Keratinocyte (primary cell): Measurements from ENCODE around the gene TNFRSF4. TPM values are rescaled to one million over a fixed set of nuclear protein-coding genes. Genes with fewer than 3 reads are reported as not detected.

Experiments used
- DNase-seq: peaks from one replicate; pipeline ENCODE4 v3.0.0-alpha.2; 2011; ENCODE audit warnings: low read depth, missing footprints, low spot score
- FAIRE-seq: peaks from 2 replicates; lab custom pipeline; 2011; peaks lifted over from hg19 to GRCh38; lab: Jason Lieb, UNC
- H2AFZ ChIP-seq: 2 replicates; pipeline ENCODE4 v1.6.0; 2012; ENCODE audit warnings: low read length, control low read depth, inconsistent platforms; ENCODE audit not compliant: control insufficient read depth
- H3K27ac ChIP-seq: 2 replicates; pipeline ENCODE4 v1.5.1; 2011; ENCODE audit warnings: low read length; ENCODE audit not compliant: control insufficient read depth, insufficient read depth
- H3K27me3 ChIP-seq: 3 replicates; pipeline ENCODE4 v1.6.0; 2011; ENCODE audit warnings: low read length; ENCODE audit not compliant: control insufficient read depth, insufficient read depth; ENCODE audit errors: extremely low read depth
- H3K36me3 ChIP-seq, 2 experiments: 2 replicates in 1 of 2; 3 replicates in 1 of 2; pipeline ENCODE4 v1.5.1; 2011; ENCODE audit warnings: low read length in 2 of 2, mild to moderate bottlenecking in 1 of 2; ENCODE audit not compliant: control insufficient read depth in 2 of 2, insufficient read depth in 2 of 2; ENCODE audit errors: extremely low read depth in 1 of 2
- H3K4me1 ChIP-seq: 3 replicates; pipeline ENCODE4 v1.5.1; 2011; ENCODE audit warnings: low read length; ENCODE audit not compliant: control insufficient read depth, insufficient read depth; ENCODE audit errors: extremely low read depth
- H3K4me2 ChIP-seq: 3 replicates; pipeline ENCODE4 v1.6.0; 2011; ENCODE audit warnings: low read depth, low read length; ENCODE audit not compliant: control insufficient read depth, insufficient read depth; ENCODE audit errors: extremely low read depth
- H3K4me3 ChIP-seq, 3 experiments: fragments of 200-600 bp in 1 of 3; sonication (generic) in 1 of 3; 2 replicates in 2 of 3; 3 replicates in 1 of 3; pipeline ENCODE4 v1.5.1; 2011 to 2016; ENCODE audit warnings: low read length in 3 of 3, mild to moderate bottlenecking in 3 of 3, control low read depth in 2 of 3, inconsistent platforms in 1 of 3, low read depth in 1 of 3, mixed read lengths in 1 of 3, mixed run types in 1 of 3, moderate library complexity in 1 of 3; ENCODE audit not compliant: control insufficient read depth in 2 of 3, insufficient read depth in 2 of 3; ENCODE audit errors: extremely low read depth in 1 of 3
- H3K79me2 ChIP-seq: 2 replicates; pipeline ENCODE4 v1.6.0; 2012; ENCODE audit warnings: low read length; ENCODE audit not compliant: control insufficient read depth, insufficient read depth
- H3K9ac ChIP-seq: 3 replicates; pipeline ENCODE4 v1.6.0; 2011; ENCODE audit warnings: low read length; ENCODE audit not compliant: control insufficient read depth, insufficient read depth; ENCODE audit errors: extremely low read depth
- H3K9me1 ChIP-seq: 3 replicates; pipeline ENCODE4 v1.6.0; 2011; ENCODE audit warnings: low read length; ENCODE audit not compliant: control insufficient read depth, insufficient read depth; ENCODE audit errors: extremely low read depth
- H3K9me3 ChIP-seq: 2 replicates; pipeline ENCODE4 v1.5.1; 2012; ENCODE audit warnings: low read depth, low read length; ENCODE audit not compliant: control insufficient read depth
- H4K20me1 ChIP-seq: 3 replicates; pipeline ENCODE4 v1.6.0; 2011; ENCODE audit warnings: low read length; ENCODE audit not compliant: control insufficient read depth, insufficient read depth; ENCODE audit errors: extremely low read depth
- EZH2 ChIP-seq: IDR thresholded peaks from one replicate; pipeline ENCODE4 v1.6.1; 2012; ENCODE audit warnings: inconsistent platforms, mild to moderate bottlenecking, low read length, moderate library complexity
- dilution Hi-C: fragments of 300-500 bp; cut with MboI; formaldehyde crosslinking; loops from one replicate; pipeline ENCODE4 v1.7.0; 2020; ENCODE audit warnings: low sequenced_read_pairs; ENCODE audit not compliant: extremely low pct_ligation_motif_present
- polyA plus RNA-seq, 5 experiments: library from polyadenylated mRNA; depleted of rRNA in 3 of 5; stranded (reverse) in 3 of 5; stranded (forward) in 1 of 5; unstranded in 1 of 5; fragments of >200 nt; gene quantifications; 1 replicate in 1 of 5; 2 replicates in 3 of 5; 3 replicates in 1 of 5; pipeline versions ENCODE4 v1.2.1 to v1.2.3, GENCODE V29; 2011 to 2012; ENCODE audit warnings: missing spikeins in 2 of 5, low read depth in 1 of 5, low replicate concordance in 1 of 5
- TF ChIP-seq, protein P1 (sequence below), 3 experiments: IDR thresholded peaks in 1 of 3; conservative IDR thresholded peaks in 1 of 3; optimal IDR thresholded peaks in 1 of 3; 2 replicates in 2 of 3; 3 replicates in 1 of 3; pipeline versions ENCODE3 to v1.5.1; 2011; ENCODE audit warnings: low read length in 3 of 3, mild to moderate bottlenecking in 3 of 3, moderate library complexity in 2 of 3, control low read depth in 1 of 3, inconsistent platforms in 1 of 3; ENCODE audit not compliant: insufficient read depth in 2 of 3; ENCODE audit errors: extremely low read depth in 1 of 3

TNFRSF4 gene
- polyA plus RNA-seq, 1 donor (not counting 4 experiments of a cell fraction or from before 2014, with no cell fraction given): not detected

DNA sequence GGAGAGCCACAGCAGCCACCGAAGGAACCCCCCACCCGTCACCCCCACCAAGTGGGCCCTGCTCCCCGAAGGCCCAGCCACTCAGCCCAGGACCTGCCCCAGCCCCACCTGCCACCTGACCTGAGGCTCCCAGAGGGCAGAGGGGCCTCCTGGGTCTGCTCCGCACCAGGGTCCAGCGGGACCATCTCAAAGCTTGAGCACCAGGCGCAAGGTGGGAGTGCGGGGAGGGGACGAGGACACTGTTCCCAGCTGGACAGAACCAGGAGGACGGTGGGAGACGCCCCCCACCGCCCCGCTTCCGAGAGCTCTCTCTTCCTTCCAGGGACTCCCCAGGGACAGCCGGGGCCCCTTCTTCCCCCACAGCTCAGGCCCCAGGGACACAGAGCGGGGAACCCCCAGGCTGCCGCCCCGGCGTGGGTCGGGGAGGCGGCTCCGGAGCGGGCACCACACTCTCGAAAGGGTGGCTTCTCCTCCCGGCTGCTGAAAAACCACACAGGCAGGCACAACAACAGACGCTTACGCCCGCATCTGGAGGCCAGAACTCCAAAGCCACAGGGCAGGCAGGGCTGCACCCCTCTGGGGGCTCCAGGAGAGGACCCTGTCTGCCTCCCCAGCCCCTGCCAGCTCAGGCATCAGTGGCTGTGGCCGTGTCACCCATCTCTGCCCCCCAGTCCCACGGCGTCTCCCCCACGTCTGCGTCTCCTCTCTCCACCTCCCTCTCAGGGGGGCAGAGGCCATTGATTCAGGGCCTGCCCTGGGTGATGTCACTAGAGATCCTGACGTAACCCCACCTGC, 42.2 kb downstream of the TNFRSF4 start:
- H3K79me2 ChIP-seq: peaks cover 17% of the 10 kb centered on the region
- no peaks in the 10 kb centered on the region for H3K9me3 ChIP-seq
- H3K4me3 ChIP-seq: no peak overlapping the region
- no peak for TF ChIP-seq EZH2
- TF ChIP-seq, protein P1, sequence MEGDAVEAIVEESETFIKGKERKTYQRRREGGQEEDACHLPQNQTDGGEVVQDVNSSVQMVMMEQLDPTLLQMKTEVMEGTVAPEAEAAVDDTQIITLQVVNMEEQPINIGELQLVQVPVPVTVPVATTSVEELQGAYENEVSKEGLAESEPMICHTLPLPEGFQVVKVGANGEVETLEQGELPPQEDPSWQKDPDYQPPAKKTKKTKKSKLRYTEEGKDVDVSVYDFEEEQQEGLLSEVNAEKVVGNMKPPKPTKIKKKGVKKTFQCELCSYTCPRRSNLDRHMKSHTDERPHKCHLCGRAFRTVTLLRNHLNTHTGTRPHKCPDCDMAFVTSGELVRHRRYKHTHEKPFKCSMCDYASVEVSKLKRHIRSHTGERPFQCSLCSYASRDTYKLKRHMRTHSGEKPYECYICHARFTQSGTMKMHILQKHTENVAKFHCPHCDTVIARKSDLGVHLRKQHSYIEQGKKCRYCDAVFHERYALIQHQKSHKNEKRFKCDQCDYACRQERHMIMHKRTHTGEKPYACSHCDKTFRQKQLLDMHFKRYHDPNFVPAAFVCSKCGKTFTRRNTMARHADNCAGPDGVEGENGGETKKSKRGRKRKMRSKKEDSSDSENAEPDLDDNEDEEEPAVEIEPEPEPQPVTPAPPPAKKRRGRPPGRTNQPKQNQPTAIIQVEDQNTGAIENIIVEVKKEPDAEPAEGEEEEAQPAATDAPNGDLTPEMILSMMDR (optimal IDR thresholded peaks at IDR 0.05 in 1 of 3, IDR thresholded peaks at IDR 0.05 in 1 of 3, conservative IDR thresholded peaks at IDR 0.05 in 1 of 3; ENCODE audit: extremely low read depth in 1 of 3, insufficient read depth in 2 of 3, low read length in 3 of 3): no peak
- no peaks in the 10 kb centered on the region for H3K27me3 ChIP-seq
- dilution Hi-C loops: no loop called here
- no peak overlapping the region for H3K9ac ChIP-seq
- H3K4me1 ChIP-seq: no peaks in the 10 kb centered on the region
- H3K4me2 ChIP-seq: no peak overlapping the region
- no peak overlapping the region for H3K27ac ChIP-seq
- no peak for DNase-seq
- FAIRE-seq: no peak
- H4K20me1 ChIP-seq: peaks cover 3% of the 10 kb centered on the region
- H3K36me3 ChIP-seq: peaks cover 0 to 7% of the 10 kb centered on the region in 2 experiments
- no peaks in the 10 kb centered on the region for H3K9me1 ChIP-seq
- H2AFZ ChIP-seq: no peak overlapping the region

DNA sequence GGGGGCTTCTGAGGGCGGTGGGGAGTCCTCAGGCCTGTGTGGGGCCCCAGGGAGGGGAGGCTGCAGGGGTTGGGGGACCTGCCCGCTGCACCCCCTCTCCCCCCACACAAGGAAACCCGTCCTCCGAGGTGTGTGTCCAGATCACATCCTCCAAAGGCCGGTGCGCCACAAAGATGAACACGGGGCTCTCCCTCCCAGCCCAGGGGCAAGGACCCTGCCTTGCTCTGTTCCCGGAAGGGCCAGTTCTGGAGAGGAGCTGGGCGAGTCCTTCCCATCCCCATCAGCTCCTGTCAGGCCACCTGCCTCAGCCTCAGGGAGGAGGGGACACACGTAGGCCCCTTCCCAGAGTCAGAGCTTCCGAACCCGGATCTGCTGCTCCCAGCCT, 42.8 kb downstream of the TNFRSF4 start:
- Histone ChIP-seq H3K9me1 (no peaks in the 10 kb centered on the region), H3K27me3 (no peaks in the 10 kb centered on the region), H4K20me1 (peaks cover 3% of the 10 kb centered on the region), H3K9me3 (no peaks in the 10 kb centered on the region), H2AFZ (no peak overlapping the region), H3K4me1 (peaks cover 1% of the 10 kb centered on the region), H3K27ac (no peak overlapping the region), H3K4me2 (no peak overlapping the region), H3K4me3 (no peak overlapping the region), H3K9ac (no peak overlapping the region), H3K79me2 (peaks cover 23% of the 10 kb centered on the region), H3K36me3 (peaks cover 0 to 7% of the 10 kb centered on the region in 2 experiments)
- no peak for TF ChIP-seq EZH2
- TF ChIP-seq, protein P1 (optimal IDR thresholded peaks at IDR 0.05 in 1 of 3, IDR thresholded peaks at IDR 0.05 in 1 of 3, conservative IDR thresholded peaks at IDR 0.05 in 1 of 3; ENCODE audit: extremely low read depth in 1 of 3, insufficient read depth in 2 of 3, low read length in 3 of 3): no peak
- dilution Hi-C loops: no loop called here
- no peak for DNase-seq
- no peak for FAIRE-seq
